Tibial artery (tissue), 4 donors: Measurements from ENCODE around the gene SPOCD1.

Experiments
- DNase-seq, 2 donors: peaks; one replicate each; pipeline ENCODE4 v3.0.0-alpha.2; 2019
- H3K27ac ChIP-seq, 2 donors: fragments of 200-600 bp; sonication (generic) in 1 of 2; 1 replicate in 1 of 2; 2 replicates in 1 of 2; pipeline ENCODE4 v1.5.1; 2018 to 2019; ENCODE audit warnings: mild to moderate bottlenecking in 1 of 2
- H3K27me3 ChIP-seq, 2 donors: fragments of 200-600 bp; sonication (generic) in 1 of 2; one replicate each; pipeline versions ENCODE4 v1.5.1 to v1.6.0; 2016 to 2019
- H3K36me3 ChIP-seq, 3 donors: fragments of 200-600 bp; sonication (generic) in 2 of 3; one replicate each; pipeline ENCODE4 v1.5.1; 2016 to 2019; ENCODE audit warnings: mild to moderate bottlenecking in 2 of 3
- H3K4me1 ChIP-seq, 4 donors: fragments of 200-600 bp; sonication (generic) in 2 of 4; 1 replicate in 3 of 4; 2 replicates in 1 of 4; pipeline ENCODE4 v1.5.1; 2016 to 2019
- H3K4me3 ChIP-seq, 2 donors: fragments of 200-600 bp; sonication (generic) in 1 of 2; 1 replicate in 1 of 2; 2 replicates in 1 of 2; pipeline ENCODE4 v1.5.1; 2018 to 2019; ENCODE audit warnings: mild to moderate bottlenecking in 2 of 2
- H3K9me3 ChIP-seq, 3 donors: fragments of 200-600 bp; sonication (generic) in 1 of 3; one replicate each; pipeline ENCODE4 v1.5.1; 2016 to 2019
- intact Hi-C: fragments of 100-400 bp; cut with DNase I; formaldehyde crosslinking; loops from one replicate; pipeline ENCODE4 v1.15.0; 2023; ENCODE audit warnings: low total_unique reads
- TF ChIP-seq, protein P1 (sequence below), 2 experiments: fragments of 200-600 bp in 1 of 2; fragments of 450-650 bp in 1 of 2; IDR thresholded peaks; one replicate each; pipeline ENCODE4 v1.5.1; 2017 to 2019; ENCODE audit warnings: antibody characterized with exemption in 2 of 2, mild to moderate bottlenecking in 1 of 2, moderate library complexity in 1 of 2

The SPOCD1 gene

GRCh38 chr1:31815752-31816500 lies at the start of gene SPOCD1:
TSS of gene SPOCD1 (minus strand) at chr1:31816022. CDS start at chr1:31815333, 689 bp downstream.
- Histone ChIP-seq H3K4me3 (peak within 1 kb of the TSS in 1 of 2 donors; percentile 25), H3K27ac (no peak within 1 kb of the TSS), H3K4me1 (no peaks in the 10 kb centered on the region), H3K27me3 (no peaks in the 10 kb centered on the region), H3K36me3 (no peaks in the 10 kb centered on the region), H3K9me3 (no peaks in the 10 kb centered on the region)
- DNase-seq, result peak; percentile 75 to 83
- TF ChIP-seq, protein P1, sequence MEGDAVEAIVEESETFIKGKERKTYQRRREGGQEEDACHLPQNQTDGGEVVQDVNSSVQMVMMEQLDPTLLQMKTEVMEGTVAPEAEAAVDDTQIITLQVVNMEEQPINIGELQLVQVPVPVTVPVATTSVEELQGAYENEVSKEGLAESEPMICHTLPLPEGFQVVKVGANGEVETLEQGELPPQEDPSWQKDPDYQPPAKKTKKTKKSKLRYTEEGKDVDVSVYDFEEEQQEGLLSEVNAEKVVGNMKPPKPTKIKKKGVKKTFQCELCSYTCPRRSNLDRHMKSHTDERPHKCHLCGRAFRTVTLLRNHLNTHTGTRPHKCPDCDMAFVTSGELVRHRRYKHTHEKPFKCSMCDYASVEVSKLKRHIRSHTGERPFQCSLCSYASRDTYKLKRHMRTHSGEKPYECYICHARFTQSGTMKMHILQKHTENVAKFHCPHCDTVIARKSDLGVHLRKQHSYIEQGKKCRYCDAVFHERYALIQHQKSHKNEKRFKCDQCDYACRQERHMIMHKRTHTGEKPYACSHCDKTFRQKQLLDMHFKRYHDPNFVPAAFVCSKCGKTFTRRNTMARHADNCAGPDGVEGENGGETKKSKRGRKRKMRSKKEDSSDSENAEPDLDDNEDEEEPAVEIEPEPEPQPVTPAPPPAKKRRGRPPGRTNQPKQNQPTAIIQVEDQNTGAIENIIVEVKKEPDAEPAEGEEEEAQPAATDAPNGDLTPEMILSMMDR (IDR thresholded peaks at IDR 0.05), result peak; percentile 60 to 63
- intact Hi-C loops, result no loop called here

GRCh38 chr1:31862071-31862470 lies 46.2 kb upstream of the SPOCD1 start:
- no peak for DNase-seq
- Histone ChIP-seq H3K36me3 (no peaks in the 10 kb centered on the region), H3K27ac (no peak overlapping the region), H3K4me1 (no peaks in the 10 kb centered on the region), H3K9me3 (no peaks in the 10 kb centered on the region), H3K4me3 (no peak overlapping the region), H3K27me3 (no peaks in the 10 kb centered on the region)
- intact Hi-C loops, result no loop called here
- TF ChIP-seq, protein P1 (IDR thresholded peaks at IDR 0.05), result no peak

GRCh38 chr1:31861346-31861745 lies 45.5 kb upstream of the SPOCD1 start:
- H3K36me3 ChIP-seq, result no peaks in the 10 kb centered on the region
- intact Hi-C loops, result no loop called here
- TF ChIP-seq, protein P1 (IDR thresholded peaks at IDR 0.05), result no peak
- H3K4me1 ChIP-seq, result no peaks in the 10 kb centered on the region
- no peak overlapping the region for H3K4me3 ChIP-seq
- no peaks in the 10 kb centered on the region for H3K27me3 ChIP-seq
- no peak overlapping the region for H3K27ac ChIP-seq
- no peaks in the 10 kb centered on the region for H3K9me3 ChIP-seq
- no peak for DNase-seq

DNA sequence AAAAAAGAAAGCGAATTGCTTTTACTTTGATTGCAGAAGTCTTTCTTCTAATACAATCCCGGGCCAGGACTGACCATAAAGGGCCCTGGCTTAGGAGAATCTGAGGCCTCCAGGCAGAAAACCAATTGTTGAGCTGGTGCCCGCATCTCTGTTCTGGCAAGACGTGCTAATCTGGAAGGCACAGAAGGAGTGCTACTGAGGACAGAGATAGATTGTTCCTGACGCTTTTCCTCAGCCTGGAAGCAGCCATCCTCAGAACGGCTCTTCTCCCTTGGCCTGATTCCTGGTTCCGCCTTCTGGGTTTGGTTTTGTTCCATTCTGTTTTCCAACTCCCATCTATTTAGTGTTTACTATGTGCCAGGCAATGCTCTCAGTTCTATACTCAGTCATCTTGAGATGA lies 44.8 kb upstream of the SPOCD1 start:
- no peaks in the 10 kb centered on the region for H3K27me3 ChIP-seq
- TF ChIP-seq, protein P1 (IDR thresholded peaks at IDR 0.05), result no peak

DNA sequence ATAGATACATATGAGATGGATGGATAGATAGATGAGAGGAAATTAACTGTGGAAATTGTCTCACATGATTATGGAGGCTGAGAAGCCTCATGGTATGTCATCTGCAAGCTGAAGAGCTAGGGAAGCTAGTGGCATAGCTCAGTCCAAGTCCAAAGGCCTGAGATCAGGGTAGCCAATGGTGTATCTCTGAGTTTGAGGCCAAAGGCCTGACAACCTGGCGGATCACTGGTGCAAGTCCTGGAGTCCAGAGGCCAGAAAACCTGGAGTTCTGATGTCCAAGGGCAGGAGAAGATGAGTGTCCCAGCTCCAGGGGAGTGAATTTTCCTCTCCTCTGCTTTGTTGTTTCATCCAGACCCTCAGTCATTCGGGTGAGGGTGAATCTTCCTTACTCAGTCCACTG lies 43.9 kb upstream of the SPOCD1 start:
- Histone ChIP-seq H3K4me1 (no peaks in the 10 kb centered on the region), H3K36me3 (no peaks in the 10 kb centered on the region), H3K27me3 (no peaks in the 10 kb centered on the region), H3K27ac (no peak overlapping the region), H3K4me3 (no peak overlapping the region), H3K9me3 (no peaks in the 10 kb centered on the region)
- no peak for DNase-seq
- intact Hi-C loops, result no loop called here
- TF ChIP-seq, protein P1 (IDR thresholded peaks at IDR 0.05), result no peak

More for the DNA sequence above, 44.8 kb upstream of the SPOCD1 start:
- H3K27ac ChIP-seq, result no peak overlapping the region
- DNase-seq, result no peak
- no peaks in the 10 kb centered on the region for H3K9me3 ChIP-seq
- no peaks in the 10 kb centered on the region for H3K36me3 ChIP-seq
- H3K4me3 ChIP-seq, result no peak overlapping the region
- intact Hi-C loops, result no loop called here
- no peaks in the 10 kb centered on the region for H3K4me1 ChIP-seq
